GM19351 (cell line): ENCODE results near the gene SOAT1.

Experiments used
- ATAC-seq: cut with Tn5 transposase; IDR thresholded peaks from one replicate; pipeline ENCODE4 v1.9.1; 2021; ENCODE audit warnings: mild to moderate bottlenecking, moderate library complexity; ENCODE audit not compliant: unreplicated experiment

Gene SOAT1

GRCh38 chr1:179303200-179303785, 9.7 kb downstream of the SOAT1 start:
- no peak for ATAC-seq

- ATAC-seq, result no peak
Observed at GRCh38 chr1:179305450-179305849, 11.9 kb downstream of the SOAT1 start.

- no peak for ATAC-seq
Observed at GRCh38 chr1:179310291-179310690, 16.7 kb downstream of the SOAT1 start.

- no peak for ATAC-seq
Observed at GRCh38 chr1:179310721-179311120, 17.1 kb downstream of the SOAT1 start.

- no peak for ATAC-seq
Observed at GRCh38 chr1:179311149-179311700, 17.6 kb downstream of the SOAT1 start.

- ATAC-seq, result no peak
Observed at GRCh38 chr1:179313004-179313403, 19.4 kb downstream of the SOAT1 start.

- no peak for ATAC-seq
Observed at GRCh38 chr1:179314928-179315327, 21.3 kb downstream of the SOAT1 start.

GRCh38 chr1:179318491-179318890, 24.9 kb downstream of the SOAT1 start:
- ATAC-seq, result no peak

- ATAC-seq, result no peak
Observed at GRCh38 chr1:179321533-179322216, 28.1 kb downstream of the SOAT1 start.

- ATAC-seq, result no peak
Observed at GRCh38 chr1:179322557-179322956, 29.0 kb downstream of the SOAT1 start.

- ATAC-seq, result no peak
Observed at GRCh38 chr1:179323436-179323835, 29.8 kb downstream of the SOAT1 start.

GRCh38 chr1:179325836-179326235, 32.2 kb downstream of the SOAT1 start:
- no peak for ATAC-seq

- no peak for ATAC-seq
Observed at GRCh38 chr1:179326746-179327145, 33.1 kb downstream of the SOAT1 start.

- no peak for ATAC-seq
Observed at GRCh38 chr1:179327196-179327595, 33.6 kb downstream of the SOAT1 start.

GRCh38 chr1:179327679-179328078, 34.1 kb downstream of the SOAT1 start:
- no peak for ATAC-seq

GRCh38 chr1:179329862-179330261, 36.3 kb downstream of the SOAT1 start:
- ATAC-seq, result no peak

GRCh38 chr1:179334440-179334839, 40.8 kb downstream of the SOAT1 start:
- no peak for ATAC-seq

GRCh38 chr1:179337288-179337687, 43.7 kb downstream of the SOAT1 start:
- ATAC-seq, result no peak

GRCh38 chr1:179337942-179338560, 44.5 kb downstream of the SOAT1 start:
- no peak for ATAC-seq

GRCh38 chr1:179340918-179341317, 47.3 kb downstream of the SOAT1 start:
- ATAC-seq, result no peak

GRCh38 chr1:179341943-179342547, 48.4 kb downstream of the SOAT1 start:
- ATAC-seq, result no peak
